OCI-LY1 (cell line): ENCODE results near the gene PSMD5.

Experiments
- CTCF ChIP-seq: fragments of 200-600 bp; sonication (generic), shearing (Covaris generic); IDR thresholded peaks from 2 replicates; pipeline ENCODE4 v1.5.1; 2017; ENCODE audit warnings: mild to moderate bottlenecking, antibody characterized with exemption, low read length, moderate library complexity, mixed read lengths
- EZH2 ChIP-seq: fragments of 200-600 bp; sonication (generic), shearing (Covaris generic); IDR thresholded peaks from 2 replicates; pipeline ENCODE4 v1.8.0; 2017; ENCODE audit warnings: borderline replicate concordance, mixed run types, mild to moderate bottlenecking, antibody characterized with exemption, low read length, moderate library complexity, mixed read lengths

DNA sequence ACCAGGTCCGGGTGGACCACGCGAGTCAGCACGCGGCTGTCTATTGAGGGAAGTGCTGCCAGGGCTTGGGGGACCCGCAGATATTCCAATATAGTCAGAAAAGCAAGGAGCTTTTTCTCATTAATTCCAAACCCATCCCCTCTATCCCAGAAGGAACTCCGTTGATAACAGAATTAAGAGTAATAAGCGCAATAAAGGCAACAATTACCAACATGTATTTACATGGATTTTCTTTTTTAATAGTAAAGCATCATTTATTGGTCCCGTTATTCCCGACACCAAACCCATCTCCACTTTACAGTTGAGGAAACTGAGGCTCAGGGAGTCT lies 26.6 kb upstream of the PSMD5 start:
- TF ChIP-seq CTCF: no peak
- TF ChIP-seq EZH2: no peak
